PC-3 (cell line): ENCODE results near the gene DHX34.

Experiments used
- EZH2 ChIP-seq: fragments of 300-600 bp; sonication (generic); IDR thresholded peaks from one replicate; pipeline ENCODE4 v1.6.1; 2017; ENCODE audit warnings: antibody characterized with exemption, mild to moderate bottlenecking, low read length; ENCODE audit not compliant: unreplicated experiment
- EZH2phosphoT487 ChIP-seq: fragments of 300-600 bp; sonication (generic); IDR thresholded peaks from 2 replicates; pipeline ENCODE4 v1.6.1; 2018; ENCODE audit warnings: mild to moderate bottlenecking, antibody characterized with exemption, low read length, borderline replicate concordance

- TF ChIP-seq EZH2 = no peak
- TF ChIP-seq EZH2phosphoT487 = no peak
These were observed 26.0 kb downstream of the DHX34 start for GRCh38 chr19:47374876-47375693.
